Astrocyte of the spinal cord (primary cell): Measurements from ENCODE around the gene TSPAN5.
A peak's percentile ranks its signal among the peaks of the same experiment; 100 is the strongest.

ENCODE experiments used
- DNase-seq: peaks from one replicate; pipeline ENCODE4 v3.0.0; 2011; ENCODE audit warnings: low read depth, low spot score
- H3K4me3 ChIP-seq: 2 replicates; pipeline ENCODE4 v1.5.1; 2011; ENCODE audit warnings: low read depth, mild to moderate bottlenecking, low read length, moderate library complexity
- in situ Hi-C: cut with HindIII; loops from 2 replicates; pipeline ENCODE4 v1.10.0; 2017; ENCODE audit warnings: low sequenced_read_pairs
- TF ChIP-seq, protein P1 (sequence below): IDR thresholded peaks from 2 replicates; pipeline ENCODE4 v1.5.1; 2012; ENCODE audit warnings: low read depth, mild to moderate bottlenecking, low read length, inconsistent platforms

The TSPAN5 gene

GRCh38 chr4:98446499-98447375, 211.7 kb downstream of the TSPAN5 start:
- TF ChIP-seq, protein P1, sequence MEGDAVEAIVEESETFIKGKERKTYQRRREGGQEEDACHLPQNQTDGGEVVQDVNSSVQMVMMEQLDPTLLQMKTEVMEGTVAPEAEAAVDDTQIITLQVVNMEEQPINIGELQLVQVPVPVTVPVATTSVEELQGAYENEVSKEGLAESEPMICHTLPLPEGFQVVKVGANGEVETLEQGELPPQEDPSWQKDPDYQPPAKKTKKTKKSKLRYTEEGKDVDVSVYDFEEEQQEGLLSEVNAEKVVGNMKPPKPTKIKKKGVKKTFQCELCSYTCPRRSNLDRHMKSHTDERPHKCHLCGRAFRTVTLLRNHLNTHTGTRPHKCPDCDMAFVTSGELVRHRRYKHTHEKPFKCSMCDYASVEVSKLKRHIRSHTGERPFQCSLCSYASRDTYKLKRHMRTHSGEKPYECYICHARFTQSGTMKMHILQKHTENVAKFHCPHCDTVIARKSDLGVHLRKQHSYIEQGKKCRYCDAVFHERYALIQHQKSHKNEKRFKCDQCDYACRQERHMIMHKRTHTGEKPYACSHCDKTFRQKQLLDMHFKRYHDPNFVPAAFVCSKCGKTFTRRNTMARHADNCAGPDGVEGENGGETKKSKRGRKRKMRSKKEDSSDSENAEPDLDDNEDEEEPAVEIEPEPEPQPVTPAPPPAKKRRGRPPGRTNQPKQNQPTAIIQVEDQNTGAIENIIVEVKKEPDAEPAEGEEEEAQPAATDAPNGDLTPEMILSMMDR: no peak
- no peak overlapping the region for H3K4me3 ChIP-seq
- DNase-seq: peak; percentile 92
- in situ Hi-C loops: no loop called here

- in situ Hi-C loops: no loop called here
- no peak for DNase-seq
- TF ChIP-seq, protein P1: no peak
- no peak overlapping the region for H3K4me3 ChIP-seq
These were observed 214.0 kb downstream of the TSPAN5 start for GRCh38 chr4:98444371-98444770.

GRCh38 chr4:98434816-98435215, 223.6 kb downstream of the TSPAN5 start:
- in situ Hi-C loops: no loop called here
- TF ChIP-seq, protein P1: no peak
- DNase-seq: no peak
- H3K4me3 ChIP-seq: no peak overlapping the region

DNA sequence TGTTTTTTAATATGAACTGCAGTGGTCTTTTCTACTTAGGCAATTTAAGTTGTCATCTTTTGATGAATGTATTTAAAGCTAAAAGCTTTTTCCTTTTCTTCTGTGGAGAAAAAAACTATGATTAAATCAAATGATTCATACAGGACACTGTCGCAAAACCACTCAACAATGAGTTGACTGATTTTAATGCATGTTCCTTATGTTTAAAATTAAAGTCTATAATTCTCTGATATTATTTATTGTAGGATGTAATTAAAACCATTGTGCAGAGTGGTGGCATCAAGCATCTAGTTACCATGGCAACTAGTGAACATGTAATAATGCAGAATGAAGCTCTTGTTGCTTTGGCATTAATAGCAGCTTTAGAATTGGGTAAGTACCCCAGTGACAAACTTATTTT, 224.7 kb downstream of the TSPAN5 start:
- in situ Hi-C loops: no loop called here
- no peak for DNase-seq
- TF ChIP-seq, protein P1: no peak
- H3K4me3 ChIP-seq: no peak overlapping the region

DNA sequence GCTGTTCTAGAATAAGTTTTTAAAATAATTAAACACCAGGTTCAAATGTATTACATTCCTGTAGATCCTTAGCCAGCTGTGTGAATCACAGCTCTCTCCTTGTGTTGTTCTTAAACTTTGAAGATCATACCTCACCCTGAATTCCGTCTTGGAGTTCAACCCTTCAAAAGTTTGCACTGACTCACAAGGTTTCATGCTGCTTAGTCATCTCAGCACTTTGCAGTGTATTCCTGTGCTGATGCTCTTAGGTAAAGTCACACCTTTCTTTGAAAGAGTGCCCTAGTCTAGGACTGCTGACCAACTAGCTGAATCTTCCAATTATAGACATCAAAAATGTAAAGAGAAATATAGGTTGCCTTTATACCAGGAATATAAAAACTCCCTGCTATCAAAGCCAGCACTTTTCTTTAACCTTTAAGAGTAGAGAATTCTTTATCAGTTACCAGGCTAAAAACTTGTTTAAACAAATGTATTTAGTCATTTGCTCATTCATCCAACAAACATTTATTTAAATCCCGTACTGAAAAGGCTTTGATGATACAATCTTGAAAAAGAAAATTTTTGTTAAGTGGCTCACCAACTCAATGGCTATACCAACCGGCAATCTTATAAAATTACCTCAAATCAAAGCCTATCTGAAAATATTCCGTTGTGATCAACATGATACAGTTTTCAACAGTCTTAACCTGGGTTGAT, 227.6 kb downstream of the TSPAN5 start:
- peak; percentile 94 for DNase-seq
- TF ChIP-seq, protein P1: no peak
- in situ Hi-C loops: no loop called here
- no peak overlapping the region for H3K4me3 ChIP-seq

DNA sequence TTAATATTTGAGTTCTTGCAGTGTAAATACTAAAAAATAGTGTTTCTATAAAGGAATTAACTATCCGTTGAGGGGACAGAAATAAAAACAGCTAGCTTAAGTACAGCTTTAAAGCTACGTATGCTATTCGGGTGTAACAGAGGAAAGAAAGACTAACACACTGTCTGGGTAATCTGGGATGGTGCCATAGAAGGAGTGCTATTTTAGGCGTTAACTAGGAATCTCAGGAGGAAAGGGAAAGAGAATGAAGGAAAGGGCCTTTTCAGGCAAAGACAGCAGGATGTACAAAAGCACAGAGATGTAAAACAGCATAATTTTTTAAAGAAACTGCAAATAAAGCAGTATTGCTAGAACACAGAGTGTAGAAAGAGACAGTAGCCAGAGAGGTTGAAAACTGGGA, 235.4 kb downstream of the TSPAN5 start:
- no peak for DNase-seq
- H3K4me3 ChIP-seq: no peak overlapping the region
- TF ChIP-seq, protein P1: no peak
- in situ Hi-C loops: no loop called here
